HG03066 (cell line): Measurements from ENCODE around the gene SPSB4.

Experiments
- ATAC-seq: cut with Tn5 transposase; IDR thresholded peaks from one replicate; pipeline ENCODE4 v1.9.1; 2021; ENCODE audit warnings: low read depth; ENCODE audit not compliant: unreplicated experiment

The SPSB4 gene

GRCh38 chr3:141148770-141149169 is 97.6 kb downstream of the SPSB4 start:
- ATAC-seq: no peak

GRCh38 chr3:141150081-141150830 is 99.1 kb downstream of the SPSB4 start:
- ATAC-seq: no peak

GRCh38 chr3:141150931-141151330 is 99.8 kb downstream of the SPSB4 start:
- ATAC-seq: no peak

GRCh38 chr3:141151439-141151838 is 100.3 kb downstream of the SPSB4 start:
- no peak for ATAC-seq

DNA sequence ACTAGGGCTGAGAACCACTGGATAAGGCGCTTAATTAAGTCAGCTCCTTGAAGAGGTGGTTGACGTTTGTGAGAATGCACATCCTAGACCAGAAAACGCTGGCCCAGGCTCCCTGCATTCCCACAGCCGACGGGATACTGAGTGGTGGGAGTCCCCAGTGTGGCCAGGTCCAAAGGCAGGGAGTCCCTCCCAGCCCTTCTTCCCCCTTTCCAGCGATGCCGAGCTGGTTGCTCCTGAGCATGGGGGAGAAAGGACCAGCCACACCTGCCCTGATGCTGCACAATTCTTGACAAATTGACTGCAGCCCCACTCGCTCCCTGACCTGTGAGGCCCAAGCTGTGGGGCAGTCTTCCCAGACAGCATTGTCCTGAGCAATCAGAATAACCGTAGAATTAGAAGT is 101.0 kb downstream of the SPSB4 start:
- no peak for ATAC-seq

DNA sequence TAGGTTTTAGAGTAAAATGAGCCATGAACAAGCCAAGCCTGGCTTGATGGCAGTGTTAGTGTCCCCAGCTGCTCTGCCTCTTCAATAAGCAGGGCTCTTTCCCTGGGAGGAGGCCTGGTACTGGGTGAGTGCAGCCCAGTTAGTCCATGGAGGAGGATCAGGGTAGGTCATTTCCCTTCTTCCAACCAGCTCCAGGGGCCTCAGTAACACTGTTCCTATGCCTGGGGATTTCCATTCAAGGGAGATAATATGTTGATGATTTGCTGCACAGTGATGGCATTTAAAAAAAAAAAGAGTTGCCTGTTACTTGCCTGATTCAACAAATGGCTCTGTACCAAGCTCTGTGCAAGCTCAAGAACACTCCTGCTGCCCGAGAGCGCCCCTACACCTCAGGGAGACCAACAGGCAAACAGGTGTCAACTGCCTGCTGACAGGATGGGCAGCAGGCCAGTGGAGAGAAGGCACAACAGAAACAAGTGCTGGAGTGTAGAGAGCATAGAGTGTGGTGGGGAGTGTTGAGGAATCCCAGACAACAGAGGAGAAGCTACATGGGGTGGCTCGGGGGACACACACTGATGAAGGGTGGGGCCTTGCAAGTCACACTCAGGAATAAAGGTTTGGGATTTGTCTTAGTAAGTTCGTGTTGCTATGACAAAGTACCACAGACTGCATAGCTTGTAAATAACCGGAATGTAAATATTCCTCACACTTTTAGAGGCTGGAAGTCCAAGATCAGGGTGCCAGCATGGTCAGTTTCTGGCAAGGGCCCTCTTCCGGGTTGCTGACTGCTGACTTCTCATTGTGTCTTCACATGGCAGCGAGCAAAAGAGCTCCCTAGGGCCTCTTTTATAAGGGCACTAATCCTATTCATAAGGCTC is 101.9 kb downstream of the SPSB4 start:
- ATAC-seq: no peak

DNA sequence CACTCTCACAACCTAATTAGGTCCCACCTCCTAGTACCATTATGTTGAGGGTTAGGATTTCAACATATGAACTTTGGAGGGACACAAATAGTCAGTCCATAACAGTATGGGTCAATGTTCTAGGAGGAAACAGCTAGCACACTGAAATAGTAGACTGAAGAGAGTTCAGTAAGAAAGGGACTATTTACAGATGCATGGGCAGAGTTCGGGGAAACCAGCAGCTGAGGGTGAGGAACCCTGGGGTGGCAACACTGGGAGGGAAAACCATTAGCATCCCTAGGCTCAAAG is 102.5 kb downstream of the SPSB4 start:
- no peak for ATAC-seq

DNA sequence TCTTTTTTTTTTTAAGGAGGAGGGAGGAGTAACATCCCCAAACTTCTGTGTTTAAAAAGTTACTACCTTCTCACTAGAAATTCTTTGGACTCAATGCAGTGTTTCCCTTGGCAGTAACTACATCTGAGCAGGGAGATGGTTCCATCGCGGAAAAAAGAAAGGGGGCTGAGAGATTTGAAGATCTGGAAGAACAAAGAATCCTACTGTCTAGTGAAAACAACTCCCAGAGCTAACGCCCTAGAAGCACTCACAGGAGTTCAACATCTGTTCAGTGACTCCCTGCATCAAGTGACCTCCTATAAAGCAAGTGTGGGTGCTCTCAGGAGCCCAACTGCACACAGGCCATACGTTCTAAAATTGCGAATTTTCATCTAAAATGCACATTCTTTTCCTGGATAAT is 113.7 kb downstream of the SPSB4 start:
- ATAC-seq: no peak

- ATAC-seq: no peak
Measured at GRCh38 chr3:141167681-141168080, 116.5 kb downstream of the SPSB4 start.

GRCh38 chr3:141170678-141171295 is 119.6 kb downstream of the SPSB4 start:
- no peak for ATAC-seq

DNA sequence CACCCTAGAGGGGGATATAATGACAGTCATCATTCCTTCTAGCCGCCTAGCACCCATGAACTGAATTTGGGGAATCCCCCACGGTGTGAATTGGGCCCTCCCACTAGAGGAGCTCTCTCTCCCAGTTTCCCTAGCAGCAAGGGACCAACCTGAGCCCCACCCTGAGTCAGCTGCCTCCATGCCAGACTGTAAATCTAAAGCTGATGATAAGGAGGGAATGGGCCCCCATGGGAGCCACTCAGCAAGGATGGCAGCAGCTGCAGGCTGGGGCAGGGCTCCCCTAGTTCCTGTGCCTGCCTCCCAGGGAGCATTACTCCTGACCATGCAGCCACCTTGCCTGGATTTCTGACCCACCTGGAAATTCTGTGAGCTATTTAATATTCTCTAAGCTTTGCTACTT is 123.5 kb downstream of the SPSB4 start:
- ATAC-seq: no peak

GRCh38 chr3:141176775-141177174 is 125.6 kb downstream of the SPSB4 start:
- ATAC-seq: no peak

DNA sequence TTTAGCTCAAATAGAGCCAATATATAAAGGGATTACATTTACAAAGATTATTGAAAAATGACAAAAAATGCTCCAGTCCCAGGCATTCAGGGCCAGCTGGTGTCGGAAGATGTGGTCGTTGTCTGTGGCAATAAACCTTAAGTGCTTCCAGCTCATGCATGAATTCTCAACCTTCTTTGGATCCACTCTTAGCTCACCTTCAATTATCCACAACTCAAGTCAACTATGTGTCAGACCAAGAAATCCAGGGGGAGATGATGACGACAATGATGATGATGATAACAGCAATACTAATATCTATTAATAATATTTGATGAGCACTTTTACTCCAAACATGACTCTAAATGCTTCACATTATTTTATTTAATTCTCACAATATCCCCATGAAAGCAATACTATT is 126.9 kb downstream of the SPSB4 start:
- no peak for ATAC-seq

GRCh38 chr3:141178551-141178950 is 127.4 kb downstream of the SPSB4 start:
- ATAC-seq: no peak

DNA sequence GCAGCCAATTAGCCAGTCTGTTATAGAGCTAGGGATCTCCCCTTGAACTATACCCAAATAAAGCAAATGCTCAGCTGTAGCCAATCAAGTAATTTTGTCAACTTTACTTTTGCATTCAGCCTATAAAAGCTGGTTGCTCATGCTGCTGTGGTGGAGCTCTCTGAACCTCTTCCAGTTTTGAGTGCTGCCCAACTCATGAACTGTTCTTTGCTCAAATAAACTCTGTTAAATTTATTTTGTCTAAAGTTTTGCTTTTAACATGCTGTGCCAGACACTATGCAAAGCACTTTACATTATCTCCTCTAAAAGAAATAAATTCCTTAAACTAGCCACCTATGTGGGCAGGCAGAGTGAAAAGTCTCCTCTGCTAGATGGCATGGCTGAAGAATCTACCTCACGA is 128.8 kb downstream of the SPSB4 start:
- no peak for ATAC-seq

DNA sequence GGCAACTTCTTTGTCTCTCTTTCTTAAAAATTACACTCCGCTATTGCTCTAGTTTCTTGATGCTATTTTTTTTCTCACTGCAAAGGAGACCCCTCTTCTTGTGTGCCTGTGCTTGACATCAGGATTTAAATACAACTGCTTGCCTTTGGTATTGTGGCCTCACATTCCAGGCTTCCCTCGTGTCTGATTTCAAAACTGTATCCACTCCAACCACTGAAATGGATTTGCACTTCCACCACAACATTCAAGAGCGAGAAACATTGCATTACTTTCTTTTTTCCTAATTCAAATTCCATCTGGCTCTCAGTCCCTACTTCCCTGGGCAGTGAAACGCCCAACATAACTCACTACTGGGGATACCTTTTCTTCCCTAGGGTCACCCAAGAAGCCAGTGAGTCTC is 130.0 kb downstream of the SPSB4 start:
- no peak for ATAC-seq

GRCh38 chr3:141181819-141182218 is 130.7 kb downstream of the SPSB4 start:
- ATAC-seq: no peak

DNA sequence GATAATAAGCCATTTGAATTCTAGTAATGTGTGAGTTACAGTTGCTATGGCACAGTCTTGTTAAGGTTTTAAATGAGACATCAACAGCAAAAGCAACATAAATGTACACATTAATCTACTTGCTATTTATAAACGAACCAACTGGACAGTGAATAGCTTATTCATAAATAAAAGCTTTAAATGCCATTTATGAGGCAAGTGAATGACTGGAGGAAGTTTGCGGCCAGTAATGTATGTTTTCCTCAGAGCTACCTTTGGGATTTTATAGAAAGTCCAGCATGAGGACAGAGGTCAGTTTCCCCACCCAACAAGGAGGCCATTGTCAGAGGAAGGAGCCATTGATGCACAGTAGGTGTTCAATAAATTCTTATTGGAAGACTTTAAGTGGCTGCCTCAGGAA is 132.5 kb downstream of the SPSB4 start:
- no peak for ATAC-seq

- ATAC-seq: no peak
Measured at GRCh38 chr3:141184430-141184829, 133.3 kb downstream of the SPSB4 start.

DNA sequence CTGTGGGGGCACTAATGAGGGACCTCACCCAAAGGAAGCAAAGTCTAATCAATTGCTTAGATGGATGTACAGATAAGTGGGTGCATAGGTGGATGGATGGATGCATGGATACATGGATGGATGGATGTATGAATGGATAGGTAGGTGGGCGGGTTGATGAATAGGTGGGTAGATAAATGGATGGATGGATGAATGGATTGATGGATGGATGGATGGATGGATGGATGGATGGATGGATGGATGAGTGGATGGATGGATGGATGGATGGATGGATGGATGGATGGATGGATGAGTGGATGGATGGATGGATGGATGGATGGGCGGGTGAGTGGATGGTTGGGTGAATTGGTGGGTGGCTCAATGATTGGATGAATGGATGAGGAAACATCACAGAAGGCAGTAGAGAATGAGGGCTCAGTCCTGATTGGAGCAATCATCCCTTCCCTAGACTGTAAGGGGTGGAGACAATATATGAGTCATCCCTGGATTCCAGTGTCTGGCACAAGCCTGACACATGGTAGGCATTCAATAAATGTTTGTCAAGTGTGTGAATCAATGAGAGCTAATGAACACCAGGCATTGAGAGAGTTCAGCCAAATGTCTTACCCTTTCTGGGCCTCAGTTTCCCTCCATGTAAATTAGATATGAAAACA is 140.1 kb downstream of the SPSB4 start:
- no peak for ATAC-seq

- peak; percentile 100 for ATAC-seq
Measured at GRCh38 chr3:141192345-141192744, 141.2 kb downstream of the SPSB4 start.
